Measurements from ENCODE around the gene MYG1. TPM values are rescaled to one million over a fixed set of nuclear protein-coding genes. Genes with fewer than 3 reads are reported as not detected.

Gene MYG1
- total and polyA plus RNA-seq, 2 of the 13 experiments (the other 11 are each of a cell fraction or from before 2014, with no cell fraction given): 38.6 to 58.0 TPM

DNA sequence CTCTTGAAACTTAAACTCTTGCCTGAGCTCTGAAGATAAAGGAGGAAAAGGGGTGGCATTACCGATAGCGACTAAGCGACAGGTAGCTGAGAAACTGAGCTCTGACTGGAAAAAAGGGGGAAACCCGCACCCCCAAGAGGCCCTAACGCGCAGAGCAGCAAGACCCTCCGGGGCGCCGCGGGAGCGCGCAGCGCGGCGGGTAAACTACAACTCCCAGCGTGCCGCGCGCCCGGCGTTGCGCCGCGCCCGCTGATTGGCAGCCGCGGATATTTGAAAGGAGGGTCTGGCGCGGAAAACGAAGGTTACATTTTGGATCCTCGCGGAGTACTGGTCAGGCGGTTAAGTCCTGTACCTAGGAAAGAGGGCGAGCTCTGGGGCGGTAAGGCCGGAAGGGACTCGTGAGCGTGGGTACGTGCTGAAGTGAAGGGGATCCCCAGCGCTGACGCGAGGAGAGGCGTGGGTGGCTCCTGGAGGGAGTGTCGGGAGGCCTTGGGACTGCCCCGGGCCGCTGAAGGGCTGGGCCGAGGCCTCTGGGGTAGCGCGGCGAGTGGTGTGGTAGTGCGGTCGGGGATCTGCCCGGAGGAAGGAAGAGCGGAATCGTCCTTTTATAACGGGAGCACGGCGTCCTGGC is 31.4 kb upstream of the MYG1 start, which contains the start of gene ESPL1 (continued):
- TF ChIP-seq ZHX1 (CRISPR knock-in tag; IDR thresholded peaks at IDR 0.05; ENCODE audit: low read depth) (0 out of 2 replicates have a peak, but pooled peaks have one; percentile 52), SOX5 (CRISPR knock-in tag; IDR thresholded peaks at IDR 0.05; ENCODE audit: borderline replicate concordance) (0 out of 2 replicates have a peak, but pooled peaks have one; percentile 18), NFE2L2 (IDR thresholded peaks at IDR 0.05; ENCODE audit: low read length) (no peak), WIZ (CRISPR knock-in tag; IDR thresholded peaks at IDR 0.05) (no peak), ZNF563 (CRISPR knock-in tag; IDR thresholded peaks at IDR 0.05) (no peak), ATF6 (CRISPR knock-in tag; conservative IDR thresholded peaks at IDR 0.05) (no peak), HNF1B (CRISPR knock-in tag; IDR thresholded peaks at IDR 0.05) (peak; percentile 72)
- TF ChIP-seq, protein P1, sequence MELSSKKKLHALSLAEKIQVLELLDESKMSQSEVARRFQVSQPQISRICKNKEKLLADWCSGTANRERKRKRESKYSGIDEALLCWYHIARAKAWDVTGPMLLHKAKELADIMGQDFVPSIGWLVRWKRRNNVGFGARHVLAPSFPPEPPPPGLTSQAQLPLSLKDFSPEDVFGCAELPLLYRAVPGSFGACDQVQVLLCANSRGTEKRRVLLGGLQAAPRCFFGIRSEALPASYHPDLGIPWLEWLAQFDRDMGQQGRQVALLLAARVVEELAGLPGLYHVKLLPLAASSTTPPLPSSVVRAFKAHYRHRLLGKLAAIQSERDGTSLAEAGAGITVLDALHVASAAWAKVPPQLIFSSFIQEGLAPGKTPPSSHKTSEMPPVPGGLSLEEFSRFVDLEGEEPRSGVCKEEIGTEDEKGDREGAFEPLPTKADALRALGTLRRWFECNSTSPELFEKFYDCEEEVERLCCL (CRISPR knock-in tag; IDR thresholded peaks at IDR 0.05; ENCODE audit: borderline replicate concordance): peak; percentile 62; the same call in 1 of the 2 replicates
- TF ChIP-seq, protein P2, sequence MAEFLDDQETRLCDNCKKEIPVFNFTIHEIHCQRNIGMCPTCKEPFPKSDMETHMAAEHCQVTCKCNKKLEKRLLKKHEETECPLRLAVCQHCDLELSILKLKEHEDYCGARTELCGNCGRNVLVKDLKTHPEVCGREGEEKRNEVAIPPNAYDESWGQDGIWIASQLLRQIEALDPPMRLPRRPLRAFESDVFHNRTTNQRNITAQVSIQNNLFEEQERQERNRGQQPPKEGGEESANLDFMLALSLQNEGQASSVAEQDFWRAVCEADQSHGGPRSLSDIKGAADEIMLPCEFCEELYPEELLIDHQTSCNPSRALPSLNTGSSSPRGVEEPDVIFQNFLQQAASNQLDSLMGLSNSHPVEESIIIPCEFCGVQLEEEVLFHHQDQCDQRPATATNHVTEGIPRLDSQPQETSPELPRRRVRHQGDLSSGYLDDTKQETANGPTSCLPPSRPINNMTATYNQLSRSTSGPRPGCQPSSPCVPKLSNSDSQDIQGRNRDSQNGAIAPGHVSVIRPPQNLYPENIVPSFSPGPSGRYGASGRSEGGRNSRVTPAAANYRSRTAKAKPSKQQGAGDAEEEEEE (CRISPR knock-in tag; IDR thresholded peaks at IDR 0.05; ENCODE audit: borderline replicate concordance): no peak
- TF ChIP-seq, protein P3, sequence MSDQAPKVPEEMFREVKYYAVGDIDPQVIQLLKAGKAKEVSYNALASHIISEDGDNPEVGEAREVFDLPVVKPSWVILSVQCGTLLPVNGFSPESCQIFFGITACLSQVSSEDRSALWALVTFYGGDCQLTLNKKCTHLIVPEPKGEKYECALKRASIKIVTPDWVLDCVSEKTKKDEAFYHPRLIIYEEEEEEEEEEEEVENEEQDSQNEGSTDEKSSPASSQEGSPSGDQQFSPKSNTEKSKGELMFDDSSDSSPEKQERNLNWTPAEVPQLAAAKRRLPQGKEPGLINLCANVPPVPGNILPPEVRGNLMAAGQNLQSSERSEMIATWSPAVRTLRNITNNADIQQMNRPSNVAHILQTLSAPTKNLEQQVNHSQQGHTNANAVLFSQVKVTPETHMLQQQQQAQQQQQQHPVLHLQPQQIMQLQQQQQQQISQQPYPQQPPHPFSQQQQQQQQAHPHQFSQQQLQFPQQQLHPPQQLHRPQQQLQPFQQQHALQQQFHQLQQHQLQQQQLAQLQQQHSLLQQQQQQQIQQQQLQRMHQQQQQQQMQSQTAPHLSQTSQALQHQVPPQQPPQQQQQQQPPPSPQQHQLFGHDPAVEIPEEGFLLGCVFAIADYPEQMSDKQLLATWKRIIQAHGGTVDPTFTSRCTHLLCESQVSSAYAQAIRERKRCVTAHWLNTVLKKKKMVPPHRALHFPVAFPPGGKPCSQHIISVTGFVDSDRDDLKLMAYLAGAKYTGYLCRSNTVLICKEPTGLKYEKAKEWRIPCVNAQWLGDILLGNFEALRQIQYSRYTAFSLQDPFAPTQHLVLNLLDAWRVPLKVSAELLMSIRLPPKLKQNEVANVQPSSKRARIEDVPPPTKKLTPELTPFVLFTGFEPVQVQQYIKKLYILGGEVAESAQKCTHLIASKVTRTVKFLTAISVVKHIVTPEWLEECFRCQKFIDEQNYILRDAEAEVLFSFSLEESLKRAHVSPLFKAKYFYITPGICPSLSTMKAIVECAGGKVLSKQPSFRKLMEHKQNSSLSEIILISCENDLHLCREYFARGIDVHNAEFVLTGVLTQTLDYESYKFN (CRISPR knock-in tag; conservative IDR thresholded peaks at IDR 0.05): 0 out of 2 replicates have a peak, but pooled peaks have one; percentile 32
- TF ChIP-seq, protein P4, sequence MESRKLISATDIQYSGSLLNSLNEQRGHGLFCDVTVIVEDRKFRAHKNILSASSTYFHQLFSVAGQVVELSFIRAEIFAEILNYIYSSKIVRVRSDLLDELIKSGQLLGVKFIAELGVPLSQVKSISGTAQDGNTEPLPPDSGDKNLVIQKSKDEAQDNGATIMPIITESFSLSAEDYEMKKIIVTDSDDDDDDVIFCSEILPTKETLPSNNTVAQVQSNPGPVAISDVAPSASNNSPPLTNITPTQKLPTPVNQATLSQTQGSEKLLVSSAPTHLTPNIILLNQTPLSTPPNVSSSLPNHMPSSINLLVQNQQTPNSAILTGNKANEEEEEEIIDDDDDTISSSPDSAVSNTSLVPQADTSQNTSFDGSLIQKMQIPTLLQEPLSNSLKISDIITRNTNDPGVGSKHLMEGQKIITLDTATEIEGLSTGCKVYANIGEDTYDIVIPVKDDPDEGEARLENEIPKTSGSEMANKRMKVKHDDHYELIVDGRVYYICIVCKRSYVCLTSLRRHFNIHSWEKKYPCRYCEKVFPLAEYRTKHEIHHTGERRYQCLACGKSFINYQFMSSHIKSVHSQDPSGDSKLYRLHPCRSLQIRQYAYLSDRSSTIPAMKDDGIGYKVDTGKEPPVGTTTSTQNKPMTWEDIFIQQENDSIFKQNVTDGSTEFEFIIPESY (CRISPR knock-in tag; IDR thresholded peaks at IDR 0.05): no peak

All from HepG2 (cell line).